ENCODE measurements around the gene CEP43. TPM values are rescaled to one million over a fixed set of nuclear protein-coding genes. Genes with fewer than 3 reads are reported as not detected.

The CEP43 gene
- total and polyA plus RNA-seq, 10 of the 15 experiments (the other 5 are each of a cell fraction or from before 2014, with no cell fraction given): 7.7 to 49.9 (median 24.6) TPM

- intact Hi-C loops (cut with micrococcal nuclease; ENCODE audit: unreplicated experiment) (loop anchor here (10.0 kb wide), 1 partner anchor 172 kb away; the partner anchor contains the start of gene CCR6), in situ Hi-C loops (cut with MboI) (no loop called here)
- POLR2A ChIA-PET: interaction anchor here (0.5 to 1.7 kb wide), 7 partner anchors 10 to 170 kb away, joined by 3 to 8 read pairs (median 4); partner anchors contain the start of gene CCR6
- SMC1A ChIA-PET (ENCODE audit: uncharacterized antibody, unreplicated experiment): interaction anchor here (0.8 to 6.3 kb wide), 26 partner anchors 11 to 198 kb away, joined by 3 to 85 read pairs (median 6); partner anchors contain the start of genes CCR6 and CEP43
- CTCF ChIA-PET: interaction anchor here (0.6 to 10.8 kb wide), 19 partner anchors 8 to 199 kb away, joined by 3 to 139 read pairs (median 5); partner anchors contain the start of genes CCR6 and CEP43
- Histone ChIP-seq H3K9me3 (replicated peaks; ENCODE audit: control insufficient read depth, insufficient read depth, low read length) (no peaks in the 10 kb centered on the region), H3K27ac (ENCODE audit: control insufficient read depth, insufficient read depth) (peak overlapping the region; percentile 96), H3K9ac (ENCODE audit: control insufficient read depth, insufficient read depth, low read length) (peak overlapping the region; percentile 66; the same call in 1 of the 2 replicates), H4K20me1 (ENCODE audit: control insufficient read depth, insufficient read depth) (no peaks in the 10 kb centered on the region), H3K27me3 (replicated peaks in 1 of 2; ENCODE audit: control insufficient read depth in 2 of 2, insufficient read depth in 2 of 2, low read length in 1 of 2) (no peaks in the 10 kb centered on the region), H3K4me2 (ENCODE audit: control insufficient read depth, insufficient read depth) (peak overlapping the region; percentile 99), H3K79me2 (ENCODE audit: control insufficient read depth, insufficient read depth, low read length) (peaks cover 69% of the 10 kb centered on the region), H2AFZ (ENCODE audit: control insufficient read depth, low read depth, low read length) (no peak overlapping the region), H3K4me3 (peak overlapping the region; percentile 94), H3K36me3 (ENCODE audit: control insufficient read depth in 2 of 2, insufficient read depth in 2 of 2, low read length in 1 of 2) (peaks cover 4 to 6% of the 10 kb centered on the region in 2 experiments), H3K4me1 (ENCODE audit: control insufficient read depth, insufficient read depth, low read length) (peaks cover 51% of the 10 kb centered on the region)
- WGBS (ENCODE audit: insufficient coverage, insufficient replicate concordance, low lambda C conversion rate, missing lambda C conversion rate): 91% methylated on average over 17 of the region's 17 CpGs
- RAD21 ChIA-PET (ENCODE audit: unreplicated experiment): interaction anchor here (0.7 to 8.0 kb wide), 20 partner anchors 16 to 189 kb away, joined by 3 to 79 read pairs (median 4); partner anchors contain the start of gene CEP43
- DNase-seq (ENCODE audit: low read depth, low spot score) (no peak), ATAC-seq (no peak), FAIRE-seq (no peak)
- TSS peak; percentile 25 for BruUV-seq (replicated peaks)
- TF ChIP-seq ZNF24 (IDR thresholded peaks at IDR 0.05) (peak; percentile 23; the same call in 1 of the 2 replicates), YY1 (IDR thresholded peaks at IDR 0.05; ENCODE audit: low read depth, low read length) (no peak), HDAC2 (IDR thresholded peaks at IDR 0.05) (no peak), BCL11A (IDR thresholded peaks at IDR 0.05; ENCODE audit: low read depth, low read length) (no peak), NFYA (IDR thresholded peaks at IDR 0.05; ENCODE audit: borderline replicate concordance, low read depth, low read length) (no peak), WRNIP1 (IDR thresholded peaks at IDR 0.05; ENCODE audit: borderline replicate concordance, low read depth, low read length) (no peak), YBX1 (IDR thresholded peaks at IDR 0.05) (no peak), LARP7 (IDR thresholded peaks at IDR 0.05) (no peak), RCOR1 (conservative IDR thresholded peaks at IDR 0.05; ENCODE audit: low read depth, low read length) (no peak), PKNOX1 (IDR thresholded peaks at IDR 0.05) (no peak), MEF2B (IDR thresholded peaks at IDR 0.05; ENCODE audit: partially characterized antibody, poor library complexity, severe bottlenecking) (no peak)
- TF ChIP-seq, protein P1, sequence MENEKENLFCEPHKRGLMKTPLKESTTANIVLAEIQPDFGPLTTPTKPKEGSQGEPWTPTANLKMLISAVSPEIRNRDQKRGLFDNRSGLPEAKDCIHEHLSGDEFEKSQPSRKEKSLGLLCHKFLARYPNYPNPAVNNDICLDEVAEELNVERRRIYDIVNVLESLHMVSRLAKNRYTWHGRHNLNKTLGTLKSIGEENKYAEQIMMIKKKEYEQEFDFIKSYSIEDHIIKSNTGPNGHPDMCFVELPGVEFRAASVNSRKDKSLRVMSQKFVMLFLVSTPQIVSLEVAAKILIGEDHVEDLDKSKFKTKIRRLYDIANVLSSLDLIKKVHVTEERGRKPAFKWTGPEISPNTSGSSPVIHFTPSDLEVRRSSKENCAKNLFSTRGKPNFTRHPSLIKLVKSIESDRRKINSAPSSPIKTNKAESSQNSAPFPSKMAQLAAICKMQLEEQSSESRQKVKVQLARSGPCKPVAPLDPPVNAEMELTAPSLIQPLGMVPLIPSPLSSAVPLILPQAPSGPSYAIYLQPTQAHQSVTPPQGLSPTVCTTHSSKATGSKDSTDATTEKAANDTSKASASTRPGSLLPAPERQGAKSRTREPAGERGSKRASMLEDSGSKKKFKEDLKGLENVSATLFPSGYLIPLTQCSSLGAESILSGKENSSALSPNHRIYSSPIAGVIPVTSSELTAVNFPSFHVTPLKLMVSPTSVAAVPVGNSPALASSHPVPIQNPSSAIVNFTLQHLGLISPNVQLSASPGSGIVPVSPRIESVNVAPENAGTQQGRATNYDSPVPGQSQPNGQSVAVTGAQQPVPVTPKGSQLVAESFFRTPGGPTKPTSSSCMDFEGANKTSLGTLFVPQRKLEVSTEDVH (IDR thresholded peaks at IDR 0.05; ENCODE audit: low read depth, partially characterized antibody): no peak
- TF ChIP-seq, protein P2, sequence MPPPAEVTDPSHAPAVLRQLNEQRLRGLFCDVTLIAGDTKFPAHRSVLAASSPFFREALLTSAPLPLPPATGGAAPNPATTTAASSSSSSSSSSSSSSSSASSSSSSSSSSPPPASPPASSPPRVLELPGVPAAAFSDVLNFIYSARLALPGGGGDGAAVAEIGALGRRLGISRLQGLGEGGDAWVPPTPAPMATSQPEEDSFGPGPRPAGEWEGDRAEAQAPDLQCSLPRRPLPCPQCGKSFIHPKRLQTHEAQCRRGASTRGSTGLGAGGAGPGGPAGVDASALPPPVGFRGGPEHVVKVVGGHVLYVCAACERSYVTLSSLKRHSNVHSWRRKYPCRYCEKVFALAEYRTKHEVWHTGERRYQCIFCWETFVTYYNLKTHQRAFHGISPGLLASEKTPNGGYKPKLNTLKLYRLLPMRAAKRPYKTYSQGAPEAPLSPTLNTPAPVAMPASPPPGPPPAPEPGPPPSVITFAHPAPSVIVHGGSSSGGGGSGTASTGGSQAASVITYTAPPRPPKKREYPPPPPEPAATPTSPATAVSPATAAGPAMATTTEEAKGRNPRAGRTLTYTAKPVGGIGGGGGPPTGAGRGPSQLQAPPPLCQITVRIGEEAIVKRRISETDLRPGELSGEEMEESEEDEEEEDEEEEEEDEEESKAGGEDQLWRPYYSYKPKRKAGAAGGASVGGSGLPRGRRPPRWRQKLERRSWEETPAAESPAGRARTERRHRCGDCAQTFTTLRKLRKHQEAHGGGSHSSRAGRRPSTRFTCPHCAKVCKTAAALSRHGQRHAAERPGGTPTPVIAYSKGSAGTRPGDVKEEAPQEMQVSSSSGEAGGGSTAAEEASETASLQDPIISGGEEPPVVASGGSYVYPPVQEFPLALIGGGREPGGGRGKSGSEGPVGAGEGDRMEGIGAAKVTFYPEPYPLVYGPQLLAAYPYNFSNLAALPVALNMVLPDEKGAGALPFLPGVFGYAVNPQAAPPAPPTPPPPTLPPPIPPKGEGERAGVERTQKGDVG (CRISPR knock-in tag; IDR thresholded peaks at IDR 0.05): no peak
Measured at GRCh38 chr6:166952567-166953486, 46.4 kb upstream of the CEP43 start.
